SIG-M5 treated with dmso at 0.1 percent for 504 hours (cell line): ENCODE results near the gene SLC25A21.
"Not testable (repeated sequence)": the region's sequence is repeated elsewhere in the genome, so short reads cannot be mapped to it uniquely, and the experiment has no call there.

Source experiments
- DNase-seq: peaks from one replicate; lab custom pipeline; 2025; ENCODE audit not compliant: unreplicated experiment; lab: John Stamatoyannopoulos, UW

The SLC25A21 gene

DNA sequence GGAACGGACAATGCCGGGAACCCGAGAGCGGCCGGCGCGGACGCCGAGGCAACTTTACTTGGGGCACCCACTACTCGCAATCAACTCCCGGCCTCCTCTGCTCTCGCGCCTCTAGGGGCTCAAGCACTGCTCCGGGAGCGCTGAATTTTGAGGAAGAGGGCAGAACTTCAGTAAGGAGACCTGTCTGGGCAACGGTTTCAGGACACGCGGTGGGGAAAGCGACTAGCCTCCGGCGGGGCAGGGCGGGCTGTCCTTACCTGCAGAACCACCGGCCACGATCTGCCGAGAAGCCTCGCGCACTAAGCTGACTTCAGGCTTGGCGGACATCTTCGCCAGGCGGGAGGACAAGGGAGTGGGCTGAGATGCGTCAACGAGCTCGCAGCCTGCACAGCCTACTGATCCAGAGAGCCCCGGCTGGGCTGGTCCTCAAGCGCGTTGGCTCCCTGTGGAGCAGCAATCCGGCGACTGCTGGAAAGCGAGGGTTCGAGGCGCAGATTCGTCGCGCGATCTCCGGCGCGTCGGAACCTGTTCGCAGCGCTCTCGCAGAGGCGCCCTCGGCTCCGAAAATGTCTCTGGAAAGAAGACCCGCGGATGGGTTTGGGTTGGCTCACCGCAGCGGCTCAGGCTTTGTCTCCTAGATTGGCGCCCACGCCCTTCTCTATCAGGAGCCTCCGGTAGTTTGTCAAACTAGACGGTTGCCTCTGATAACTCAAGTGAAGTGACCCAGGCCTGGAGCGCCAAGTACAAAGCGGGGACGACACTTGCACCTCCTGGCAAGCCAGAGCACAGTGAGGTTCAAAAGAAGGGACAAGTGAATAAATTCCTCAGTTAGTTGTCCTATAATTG is at the start of gene SLC25A21:
TSS of gene SLC25A21 (minus strand) at position 583 of the 846 bp plus-strand sequence.
- peak; percentile 24 for DNase-seq

DNA sequence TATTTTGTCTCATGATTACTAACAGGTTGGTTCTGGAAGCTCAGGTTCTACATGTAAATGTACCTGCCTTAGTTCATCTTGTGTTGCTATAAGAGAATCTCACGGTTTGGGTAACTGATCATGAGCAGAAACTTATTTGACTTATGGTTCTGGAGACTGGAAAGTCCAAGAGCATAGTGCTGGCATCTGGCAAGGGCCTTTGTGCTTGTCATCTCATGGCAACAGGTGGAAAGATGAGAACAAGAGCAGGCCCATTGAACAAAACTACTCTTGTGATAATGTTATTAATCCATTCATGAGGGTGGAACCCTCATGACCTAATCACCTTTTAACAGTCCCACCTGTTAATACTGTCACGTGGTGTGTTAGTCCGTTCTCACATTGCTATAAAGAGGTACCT is 48.7 kb upstream of the SLC25A21 start:
- DNase-seq, result no peak

- no peak for DNase-seq
These were observed 42.9 kb upstream of the SLC25A21 start for GRCh38 chr14:37215345-37215744.

DNA sequence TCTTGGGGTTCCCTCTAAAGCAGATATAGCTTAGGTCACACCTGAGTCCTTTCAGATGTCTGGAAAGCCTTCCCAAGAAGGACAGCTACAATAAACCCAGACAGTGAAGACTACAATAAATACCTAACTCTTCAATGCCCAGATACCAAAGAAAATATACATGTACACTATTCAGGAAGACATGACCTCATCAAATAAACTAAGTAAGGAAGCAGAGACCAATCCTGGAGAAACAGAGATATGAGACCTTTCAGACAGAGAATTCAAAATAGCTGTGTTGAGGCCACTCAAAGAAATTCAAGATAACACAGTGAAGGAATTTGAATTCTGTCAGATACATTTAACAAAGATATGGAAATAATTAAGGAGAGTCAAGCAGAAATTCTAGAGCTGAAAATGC is 40.6 kb upstream of the SLC25A21 start:
- DNase-seq, result no peak

GRCh38 chr14:37210448-37210847 is 38.0 kb upstream of the SLC25A21 start:
- DNase-seq, result no peak

DNA sequence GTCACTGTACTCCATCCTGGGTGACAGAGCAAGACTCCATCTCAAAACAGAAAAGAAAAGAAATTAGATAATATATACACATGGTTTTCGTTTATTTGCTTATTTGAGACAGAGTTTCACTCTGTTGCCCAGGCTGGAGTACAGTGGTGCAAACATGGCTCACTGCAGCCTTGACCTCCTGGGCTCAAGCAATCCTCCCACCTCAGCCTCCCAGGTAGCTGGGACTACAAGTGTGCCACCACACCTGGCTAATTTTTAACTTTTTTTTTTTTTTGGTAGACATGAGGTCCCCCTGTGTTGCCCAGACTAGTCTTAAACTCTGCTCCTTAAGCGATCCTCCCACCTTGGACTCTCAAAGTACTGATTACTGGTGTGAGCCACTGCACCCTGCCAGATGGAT is 37.2 kb upstream of the SLC25A21 start:
- not testable (repeated sequence) for DNase-seq

DNA sequence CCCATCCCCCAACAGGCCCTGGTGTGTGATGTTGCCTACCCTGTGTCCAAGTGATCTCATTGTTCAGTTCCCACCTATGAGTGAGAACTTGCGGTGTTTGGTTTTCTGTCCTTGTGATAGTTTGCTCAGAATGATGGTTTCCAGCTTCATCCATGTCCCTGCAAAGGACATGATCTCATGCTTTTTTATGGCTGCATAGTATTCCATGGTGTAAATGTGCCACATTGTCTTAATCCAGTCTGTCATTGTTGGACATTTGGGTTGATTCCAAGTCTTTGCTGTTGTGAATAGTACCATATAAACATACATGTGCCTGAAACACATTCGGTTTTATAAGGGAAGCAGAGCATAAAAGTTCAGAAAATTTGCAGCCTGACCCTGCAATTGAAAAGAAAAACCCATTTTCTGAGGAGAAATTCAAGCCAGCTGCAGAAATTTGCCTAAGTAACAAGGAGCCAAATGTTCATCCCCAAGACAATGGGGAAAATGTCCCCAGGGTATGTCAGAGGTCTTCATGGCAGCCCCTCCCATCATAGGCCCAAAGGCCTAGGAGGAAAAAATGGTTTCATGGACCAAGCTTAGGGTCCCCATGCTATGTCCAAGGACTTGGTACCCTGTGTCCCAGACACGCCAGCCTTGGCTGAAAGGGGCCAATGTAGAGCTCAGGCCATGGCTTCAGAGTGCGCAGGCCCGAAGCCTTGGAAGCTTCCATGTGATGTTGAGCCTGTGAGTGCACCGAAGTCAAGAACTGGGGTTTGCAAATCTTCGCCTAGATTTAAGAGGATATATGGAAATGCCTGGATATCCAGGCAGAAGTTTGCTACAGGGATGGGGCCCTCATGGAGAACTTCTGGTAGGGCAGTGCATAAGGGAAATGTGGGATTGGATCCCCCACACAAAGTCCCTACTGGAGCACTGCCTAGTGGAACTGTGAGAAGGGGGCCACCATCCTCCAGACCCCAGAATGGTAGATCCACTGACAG is 33.5 kb upstream of the SLC25A21 start:
- DNase-seq, result not testable (repeated sequence)

DNA sequence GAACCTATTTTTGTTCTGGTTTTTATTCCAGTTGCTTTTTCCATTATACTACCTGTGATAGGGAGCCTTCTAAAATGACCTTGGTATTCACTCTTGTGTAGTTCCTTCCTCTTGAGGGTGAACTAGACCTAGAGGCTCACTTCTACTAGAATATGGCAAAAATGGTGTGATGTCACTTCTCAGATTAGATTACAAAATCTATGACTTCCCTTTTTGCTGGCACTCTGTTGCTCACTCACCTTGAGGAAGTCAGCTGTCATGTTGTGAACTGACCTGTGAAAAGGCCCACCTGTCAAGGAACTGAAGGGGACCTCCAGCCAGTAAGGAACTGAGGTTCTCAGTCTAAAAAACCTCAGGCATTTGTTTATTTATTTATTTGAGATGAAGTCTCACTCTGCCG is 31.0 kb upstream of the SLC25A21 start:
- DNase-seq, result no peak

- DNase-seq, result no peak
These were observed 30.4 kb upstream of the SLC25A21 start for GRCh38 chr14:37202812-37203211.

- no peak for DNase-seq
These were observed 29.9 kb upstream of the SLC25A21 start for GRCh38 chr14:37202265-37202664.

DNA sequence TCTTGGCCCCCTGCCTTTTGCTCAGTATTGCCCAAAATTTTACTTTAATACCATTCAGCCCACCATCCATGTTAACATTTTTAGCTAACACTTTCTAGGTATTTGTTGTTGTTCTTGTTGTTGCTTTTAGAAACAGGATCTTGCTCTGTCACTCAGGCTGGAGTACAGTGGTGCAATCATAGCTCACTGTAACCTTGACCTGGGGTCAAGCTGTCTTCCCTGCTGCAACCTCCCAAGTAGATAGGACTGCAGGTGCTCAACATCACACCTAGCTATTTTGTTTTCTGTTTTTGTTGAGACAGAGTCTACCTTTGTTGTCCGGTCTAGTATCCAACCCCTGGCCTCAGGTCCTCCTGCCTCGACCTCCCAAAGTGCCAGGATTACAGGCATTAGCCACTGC is 29.3 kb upstream of the SLC25A21 start:
- DNase-seq, result no peak

DNA sequence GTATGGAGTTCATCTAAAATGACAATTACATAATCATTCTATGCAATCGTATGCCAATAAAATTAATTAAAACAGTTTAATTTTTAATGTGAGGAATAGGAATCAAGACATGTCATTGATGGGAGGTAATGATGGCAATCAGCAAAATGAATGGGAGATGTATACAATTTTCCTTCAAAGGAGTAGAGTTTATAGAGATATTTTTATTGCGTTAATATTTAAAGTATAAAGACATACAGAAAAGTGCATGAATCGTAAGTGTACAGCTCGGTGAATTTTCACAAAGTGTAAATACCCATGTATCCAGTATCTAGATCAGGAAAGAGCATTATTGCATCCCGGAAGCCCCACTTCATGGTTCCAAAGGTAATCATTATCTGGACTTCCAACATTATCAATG is 26.5 kb upstream of the SLC25A21 start:
- DNase-seq, result no peak

DNA sequence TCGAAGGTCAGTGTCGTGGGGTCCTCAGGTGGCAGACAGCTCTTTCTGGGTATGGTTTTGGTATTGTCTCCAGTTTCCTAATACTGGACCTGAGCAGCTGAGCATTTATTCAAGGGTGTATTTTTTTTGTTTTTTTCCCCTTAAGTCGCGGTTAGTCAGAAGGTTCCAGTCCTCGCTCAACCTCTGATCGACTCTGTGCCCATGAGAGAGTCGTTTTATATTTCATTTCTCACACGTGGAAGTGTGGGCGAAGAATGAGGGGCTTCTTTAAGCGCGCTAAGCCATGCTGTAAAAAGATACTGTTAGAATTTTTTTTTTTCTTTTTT is 25.8 kb upstream of the SLC25A21 start:
- no peak for DNase-seq

- peak; percentile 23 for DNase-seq
These were observed 25.2 kb upstream of the SLC25A21 start, which contains the start of gene MIPOL1 for GRCh38 chr14:37197421-37198272. Gene MIPOL1, plus strand, starts transcription at chr14:37197937. Its CDS starts 49,952 bp downstream, at chr14:37247889.

- DNase-seq, result no peak
These were observed 24.4 kb upstream of the SLC25A21 start for GRCh38 chr14:37196604-37197420.

GRCh38 chr14:37195327-37195726 is 22.9 kb upstream of the SLC25A21 start:
- DNase-seq, result no peak

DNA sequence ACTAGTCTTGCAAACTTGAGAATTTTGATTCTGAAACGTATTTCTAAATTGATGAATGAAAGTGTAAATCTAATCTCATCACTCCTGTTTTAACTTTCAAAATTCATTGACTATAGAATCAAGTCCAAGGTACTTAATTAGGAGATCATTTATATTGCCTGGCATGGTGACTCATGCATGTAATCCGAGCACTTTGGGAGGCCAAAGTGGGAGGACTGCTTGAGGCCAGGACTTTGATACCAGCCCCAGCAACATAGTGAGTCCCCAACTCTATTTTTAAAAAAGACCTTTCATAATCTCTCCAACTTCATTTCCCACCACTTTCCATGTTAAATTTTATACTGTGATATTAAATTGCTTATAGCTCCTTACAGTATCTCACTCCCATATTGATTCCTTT is 22.3 kb upstream of the SLC25A21 start:
- no peak for DNase-seq

DNA sequence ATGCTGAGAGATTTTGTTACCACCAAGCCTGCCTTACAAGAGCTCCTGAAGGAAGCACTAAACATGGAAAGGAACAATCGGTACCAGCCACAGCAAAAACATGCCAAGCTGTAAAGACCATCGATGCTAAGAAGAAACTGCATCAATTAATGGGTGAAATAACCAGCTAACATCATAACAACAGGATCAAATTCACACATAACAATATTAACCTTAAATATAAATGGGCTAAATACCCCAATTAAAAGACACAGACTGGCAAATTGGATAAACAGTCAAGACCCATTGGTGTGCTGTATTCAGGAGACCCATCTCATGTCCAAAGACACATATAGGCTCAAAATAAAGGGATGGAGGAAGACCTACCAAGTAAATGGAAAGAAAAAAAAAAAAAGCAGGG is 17.3 kb upstream of the SLC25A21 start:
- not testable (repeated sequence) for DNase-seq

DNA sequence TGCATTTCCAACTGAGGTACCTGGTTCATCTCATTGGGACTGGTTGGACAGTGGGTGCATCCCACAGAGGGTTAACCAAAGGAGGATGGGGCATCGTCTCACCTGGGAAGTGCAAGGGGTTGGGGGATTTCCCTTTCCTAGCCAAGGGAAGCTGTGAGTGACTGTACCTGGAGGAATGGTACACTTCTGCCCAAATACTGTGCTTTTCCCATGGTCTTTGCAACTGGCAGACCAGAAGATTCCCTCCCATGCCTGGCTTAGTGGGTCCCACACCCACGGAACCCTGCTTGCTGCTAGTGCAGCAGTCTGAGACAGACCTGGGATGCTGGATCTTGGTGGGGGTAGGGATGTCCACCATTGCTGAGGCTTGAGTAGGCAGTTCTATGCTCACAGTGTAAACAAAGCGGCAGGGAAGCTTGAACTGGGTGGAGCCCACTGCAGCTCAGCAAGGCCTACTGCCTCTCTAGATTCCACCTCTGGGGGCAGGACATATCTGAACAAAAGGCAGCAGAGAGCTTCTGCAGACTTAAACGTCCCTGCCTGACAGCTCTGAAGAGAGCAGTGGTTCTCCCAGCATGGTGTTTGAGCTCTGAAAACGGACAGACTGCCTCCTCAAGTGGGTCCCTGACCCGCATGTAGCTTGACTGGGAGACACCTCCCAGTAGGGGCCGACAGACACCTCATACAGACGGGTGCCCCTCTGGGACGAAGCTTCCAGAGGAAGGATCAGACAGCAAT is 15.6 kb upstream of the SLC25A21 start:
- DNase-seq, result not testable (repeated sequence)
